GM18526 (cell line): ENCODE results near the gene NDUFA12.

Source experiments
- POLR2A ChIP-seq: IDR thresholded peaks from 3 replicates; pipeline ENCODE4 v1.6.1; 2011; ENCODE audit not compliant: insufficient read length; ENCODE audit errors: extremely low read depth

NDUFA12 gene

DNA sequence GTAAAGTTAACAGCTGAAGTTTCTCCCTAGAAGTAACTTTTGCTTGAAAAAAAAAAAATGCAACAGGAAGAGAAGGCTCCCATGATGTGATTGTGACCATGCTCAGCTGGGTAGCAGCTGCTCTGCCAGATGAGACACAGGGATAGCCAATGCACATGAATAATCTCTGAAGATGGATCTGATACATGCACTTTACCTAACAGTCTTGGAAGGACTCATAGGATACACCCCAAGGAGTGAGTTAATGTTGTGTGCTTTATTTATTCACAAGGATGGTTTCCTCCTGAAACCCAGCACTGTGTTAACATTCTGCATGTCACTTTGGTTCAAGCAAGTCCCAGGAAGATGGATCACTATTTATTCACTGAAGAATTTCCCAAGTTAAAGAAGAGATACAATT lies 46.5 kb downstream of the NDUFA12 start:
- no peak for TF ChIP-seq POLR2A

- TF ChIP-seq POLR2A, result no peak
Measured at GRCh38 chr12:94954948-94955592, 48.4 kb downstream of the NDUFA12 start.

DNA sequence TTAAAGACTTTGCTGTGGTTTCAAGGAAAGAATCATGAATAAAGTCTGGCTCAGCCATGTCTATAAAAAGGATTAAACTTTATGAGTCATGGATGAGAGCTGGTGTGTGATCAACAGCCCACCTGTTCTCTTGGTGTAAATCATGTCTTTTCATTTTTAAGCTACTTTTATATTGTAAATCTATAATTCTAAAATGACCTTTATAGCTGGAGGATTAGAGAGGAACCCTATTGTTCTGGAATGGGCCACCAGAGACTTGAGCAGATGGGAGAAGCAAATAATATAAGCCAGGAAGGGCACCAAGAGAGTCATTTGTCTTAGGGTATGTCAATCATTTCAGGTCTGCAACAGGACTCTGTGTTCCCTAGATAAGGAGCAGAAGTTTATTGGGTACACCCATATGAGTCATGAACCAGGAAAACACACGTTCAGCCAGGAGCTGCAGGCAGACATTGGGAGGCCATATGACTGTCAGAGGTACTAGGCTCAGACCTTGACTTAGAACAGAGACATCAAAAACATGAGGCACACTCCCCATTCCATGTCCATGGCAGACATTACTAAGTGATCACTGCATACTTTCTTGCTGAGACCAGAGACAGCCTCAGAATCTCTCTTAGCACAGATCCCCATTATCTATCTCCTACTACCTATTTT lies 49.3 kb downstream of the NDUFA12 start:
- no peak for TF ChIP-seq POLR2A

DNA sequence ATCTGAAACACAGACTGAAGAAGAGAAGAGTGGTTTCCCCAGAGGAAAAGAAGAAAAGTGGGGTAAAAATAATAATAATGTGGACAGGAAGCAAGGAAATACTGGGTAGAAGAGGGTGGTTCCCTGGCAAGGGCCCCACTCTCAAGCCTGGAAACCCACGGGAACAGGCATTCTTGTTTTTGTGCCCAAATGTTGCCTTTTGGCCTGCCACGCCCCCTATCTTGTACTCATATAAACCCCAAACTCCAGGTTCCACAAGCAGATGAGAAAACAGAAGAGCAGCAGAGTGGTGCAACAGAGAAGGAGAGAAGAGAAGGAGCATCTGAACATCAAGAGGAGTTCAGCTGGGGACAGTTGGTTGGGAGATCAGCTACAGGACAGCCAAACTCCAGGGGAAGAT lies 51.2 kb downstream of the NDUFA12 start:
- TF ChIP-seq POLR2A, result no peak

DNA sequence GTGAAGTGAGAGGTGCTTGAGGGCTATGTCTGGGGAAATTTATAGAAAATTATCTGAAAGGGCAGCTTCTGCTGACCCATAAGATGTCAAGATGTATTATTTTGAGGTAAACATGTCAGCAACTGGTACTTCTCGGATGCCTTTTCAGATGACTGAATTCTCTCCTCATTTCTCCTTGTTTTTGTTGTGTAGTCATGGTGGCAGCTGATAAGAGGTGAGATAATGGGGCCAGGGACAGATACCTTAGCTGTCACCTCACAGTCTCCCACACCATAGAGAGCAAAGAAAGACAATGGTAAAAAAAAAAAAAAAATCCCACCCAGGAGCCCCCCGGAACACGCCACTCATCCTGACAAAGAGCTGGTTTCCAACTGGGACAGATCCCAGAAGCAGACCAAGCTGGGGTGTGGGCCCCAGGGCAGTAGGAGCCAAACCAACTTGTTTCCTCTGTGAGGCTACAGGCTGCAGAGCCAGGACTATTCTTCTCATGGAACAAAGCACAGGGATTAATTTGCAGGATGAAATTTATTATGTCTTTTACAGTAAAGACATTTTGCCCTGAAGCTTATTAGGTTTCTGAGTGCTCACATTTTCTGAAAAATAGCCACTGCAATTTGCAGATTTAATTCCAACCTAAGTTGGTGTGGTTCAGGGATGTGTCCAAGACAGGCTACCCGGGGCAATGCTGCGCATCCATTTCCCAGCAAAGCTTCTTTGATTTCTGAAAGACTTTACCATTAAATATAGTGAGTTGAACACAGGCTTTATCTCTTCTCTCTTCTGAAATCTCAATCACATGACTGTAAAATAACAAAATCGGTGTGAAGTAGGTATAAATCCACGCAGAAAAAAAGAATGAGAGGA lies 52.2 kb downstream of the NDUFA12 start:
- TF ChIP-seq POLR2A, result no peak

- no peak for TF ChIP-seq POLR2A
Measured at GRCh38 chr12:94948232-94948810, 55.2 kb downstream of the NDUFA12 start.

DNA sequence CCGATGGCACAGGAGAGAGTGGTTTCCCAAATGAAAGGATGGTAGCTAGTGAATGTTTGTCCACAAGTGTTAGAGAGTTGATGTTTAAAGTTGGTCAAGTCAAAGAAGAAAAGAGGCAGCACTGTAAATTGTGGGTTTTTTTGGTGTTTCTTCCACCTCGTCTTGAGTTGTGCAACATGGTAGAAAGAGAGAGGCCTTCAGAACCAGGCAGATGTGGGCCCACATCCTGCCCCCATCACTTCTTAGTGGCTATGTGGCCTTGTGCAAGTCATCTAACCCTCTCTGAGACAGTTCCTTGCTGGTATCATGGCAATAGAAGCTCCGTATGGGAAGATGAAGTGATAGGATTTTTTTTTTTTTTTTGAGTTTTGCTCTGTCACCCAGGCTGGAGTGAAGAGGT lies 60.8 kb downstream of the NDUFA12 start:
- no peak for TF ChIP-seq POLR2A

- TF ChIP-seq POLR2A, result no peak
Measured at GRCh38 chr12:94941440-94941862, 62.0 kb downstream of the NDUFA12 start.

DNA sequence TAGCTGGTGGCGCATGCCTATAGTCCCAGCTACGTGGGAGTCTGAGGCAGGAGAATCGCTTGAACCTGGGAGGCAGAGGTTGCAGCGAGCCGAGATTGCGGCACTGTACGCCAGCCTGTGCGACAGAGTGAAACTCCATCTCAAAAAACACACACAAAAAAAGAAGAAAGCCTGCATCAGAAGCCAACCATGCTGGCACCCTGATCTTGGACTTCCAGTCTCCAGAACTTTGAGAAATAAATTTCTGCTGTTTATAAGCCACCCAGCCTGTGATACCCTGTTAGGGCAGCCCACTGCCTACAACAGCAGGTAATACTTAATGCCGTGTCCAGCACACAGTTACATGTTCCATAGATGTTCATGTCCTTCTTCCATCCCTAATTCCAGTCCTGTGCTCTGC lies 62.7 kb downstream of the NDUFA12 start:
- TF ChIP-seq POLR2A, result no peak

- TF ChIP-seq POLR2A, result no peak
Measured at GRCh38 chr12:94938583-94938982, 64.9 kb downstream of the NDUFA12 start.

GRCh38 chr12:94930772-94931171 lies 72.7 kb downstream of the NDUFA12 start:
- TF ChIP-seq POLR2A, result no peak

GRCh38 chr12:94930216-94930654 lies 73.3 kb downstream of the NDUFA12 start:
- TF ChIP-seq POLR2A, result no peak

GRCh38 chr12:94929780-94930179 lies 73.7 kb downstream of the NDUFA12 start:
- TF ChIP-seq POLR2A, result no peak

DNA sequence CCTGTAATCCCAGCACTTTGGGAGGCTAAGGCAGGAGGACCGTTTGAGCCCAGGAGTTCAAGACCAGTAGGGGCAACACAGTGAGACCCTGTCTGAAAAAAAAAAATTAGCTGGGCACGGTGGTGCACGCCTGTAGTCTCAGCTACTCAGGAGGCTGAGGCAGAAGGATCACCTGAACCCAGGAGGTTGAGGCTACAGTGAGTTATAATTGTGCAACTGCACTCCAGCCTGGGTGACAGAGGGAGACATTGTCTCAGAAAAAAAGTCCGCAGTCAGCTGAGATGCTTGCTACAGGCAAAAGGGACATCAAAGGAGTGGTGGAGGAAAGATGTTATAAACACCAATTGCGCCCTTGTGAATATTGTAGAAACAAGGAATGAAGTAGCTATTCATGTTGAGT lies 77.8 kb downstream of the NDUFA12 start:
- no peak for TF ChIP-seq POLR2A

DNA sequence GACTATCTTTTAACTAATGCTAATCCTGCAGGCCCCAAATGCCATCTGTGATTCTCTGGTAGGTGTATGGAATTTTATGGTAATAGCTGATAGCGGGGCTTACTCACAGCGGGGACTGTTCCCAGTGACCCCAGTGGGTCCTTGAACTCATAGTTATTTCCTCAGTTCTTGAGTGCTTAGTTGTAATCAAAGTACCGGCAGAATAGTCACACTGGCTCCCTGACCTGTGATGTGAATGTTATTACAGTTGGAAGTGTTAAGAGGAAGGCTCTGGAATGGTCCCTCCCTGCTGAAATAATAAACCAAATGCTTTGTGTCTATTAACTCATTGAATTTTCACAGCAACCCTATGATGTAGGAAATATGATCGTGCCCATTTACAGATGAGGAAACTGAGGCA lies 78.3 kb downstream of the NDUFA12 start:
- TF ChIP-seq POLR2A, result no peak

- no peak for TF ChIP-seq POLR2A
Measured at GRCh38 chr12:94922561-94922960, 80.9 kb downstream of the NDUFA12 start.
